Activated T-cell treated with anti-CD3 and anti-CD28 coated beads for 24 hours (primary cell): ENCODE measurements around the gene MYADML2.
"Not testable (repeated sequence)": the region's sequence is repeated elsewhere in the genome, so short reads cannot be mapped to it uniquely, and the experiment has no call there.

Experiments used
- DNase-seq: peaks from one replicate; pipeline ENCODE4 v3.0.0-alpha.2; 2020; ENCODE audit warnings: low read depth

MYADML2 gene, protein sequence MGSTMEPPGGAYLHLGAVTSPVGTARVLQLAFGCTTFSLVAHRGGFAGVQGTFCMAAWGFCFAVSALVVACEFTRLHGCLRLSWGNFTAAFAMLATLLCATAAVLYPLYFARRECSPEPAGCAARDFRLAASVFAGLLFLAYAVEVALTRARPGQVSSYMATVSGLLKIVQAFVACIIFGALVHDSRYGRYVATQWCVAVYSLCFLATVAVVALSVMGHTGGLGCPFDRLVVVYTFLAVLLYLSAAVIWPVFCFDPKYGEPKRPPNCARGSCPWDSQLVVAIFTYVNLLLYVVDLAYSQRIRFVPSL

GRCh38 chr17:81947189-81947588, at the start of gene MYADML2:
MYADML2 (minus strand) TSS chr17:81947233; CDS start chr17:81941741, 5,492 bp downstream.
- no peak for DNase-seq

DNA sequence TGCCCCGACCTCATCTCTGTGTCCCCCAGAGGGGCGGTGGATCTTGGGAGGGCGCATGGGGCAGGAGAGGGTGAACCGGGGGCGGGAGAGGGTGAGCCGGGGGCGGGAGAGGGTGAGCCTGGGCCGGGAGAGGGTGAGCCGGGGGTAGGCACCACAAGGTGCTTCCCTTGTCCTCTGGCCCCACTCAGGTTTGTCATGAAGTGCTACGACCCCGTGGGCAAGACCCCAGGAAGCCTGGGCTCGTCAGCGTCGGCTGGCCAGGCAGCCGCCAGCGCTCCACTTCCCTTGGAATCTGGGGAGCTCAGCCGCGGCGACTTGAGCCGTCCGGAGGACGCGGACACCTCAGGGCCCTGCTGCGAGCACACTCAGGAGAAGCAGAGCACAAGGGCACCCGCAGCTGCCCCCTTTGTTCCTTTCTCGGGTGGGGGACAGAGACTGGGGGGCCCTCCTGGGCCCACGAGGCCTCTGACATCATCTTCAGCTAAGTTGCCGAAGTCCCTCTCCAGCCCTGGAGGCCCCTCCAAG, 49.3 kb upstream of the MYADML2 start:
- no peak for DNase-seq

DNA sequence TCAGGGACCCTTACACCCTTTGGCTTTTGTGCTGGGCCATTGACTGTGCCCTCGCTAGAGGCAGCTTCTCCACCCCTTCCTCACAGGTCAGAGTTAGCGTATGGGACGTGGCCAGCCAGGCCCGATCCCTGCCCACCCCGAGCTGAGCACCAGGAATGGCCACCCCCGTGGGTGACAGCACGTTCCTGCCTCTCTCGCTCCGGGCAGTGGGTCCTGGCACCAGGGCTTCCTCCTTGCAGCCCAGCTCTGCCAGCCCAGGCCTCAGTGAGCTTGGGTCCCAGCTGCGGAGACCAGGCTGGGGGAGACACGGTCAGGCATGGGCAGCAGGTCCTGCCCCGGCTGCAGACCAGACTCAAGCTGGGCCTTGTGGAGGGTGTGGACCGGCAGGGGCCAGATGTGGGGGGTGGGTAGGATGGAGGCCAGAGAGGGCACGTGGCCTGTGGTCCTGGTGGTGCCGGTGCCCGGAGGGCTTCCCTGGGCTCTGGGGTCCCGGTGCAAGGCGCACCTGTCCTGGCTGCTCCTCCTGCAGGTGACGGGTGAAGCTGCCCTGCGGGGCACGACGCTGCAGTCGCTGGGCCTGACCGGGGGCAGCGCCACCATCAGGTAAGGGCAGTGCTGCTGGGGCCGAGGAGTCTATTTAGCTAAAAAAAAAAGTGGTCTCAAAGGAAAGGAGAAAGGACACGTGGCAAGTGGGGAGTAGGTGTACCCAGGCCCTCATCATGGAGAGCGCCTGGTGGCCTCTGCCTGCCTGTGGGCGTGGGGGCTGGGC, 48.6 kb upstream of the MYADML2 start:
- DNase-seq, result no peak

DNA sequence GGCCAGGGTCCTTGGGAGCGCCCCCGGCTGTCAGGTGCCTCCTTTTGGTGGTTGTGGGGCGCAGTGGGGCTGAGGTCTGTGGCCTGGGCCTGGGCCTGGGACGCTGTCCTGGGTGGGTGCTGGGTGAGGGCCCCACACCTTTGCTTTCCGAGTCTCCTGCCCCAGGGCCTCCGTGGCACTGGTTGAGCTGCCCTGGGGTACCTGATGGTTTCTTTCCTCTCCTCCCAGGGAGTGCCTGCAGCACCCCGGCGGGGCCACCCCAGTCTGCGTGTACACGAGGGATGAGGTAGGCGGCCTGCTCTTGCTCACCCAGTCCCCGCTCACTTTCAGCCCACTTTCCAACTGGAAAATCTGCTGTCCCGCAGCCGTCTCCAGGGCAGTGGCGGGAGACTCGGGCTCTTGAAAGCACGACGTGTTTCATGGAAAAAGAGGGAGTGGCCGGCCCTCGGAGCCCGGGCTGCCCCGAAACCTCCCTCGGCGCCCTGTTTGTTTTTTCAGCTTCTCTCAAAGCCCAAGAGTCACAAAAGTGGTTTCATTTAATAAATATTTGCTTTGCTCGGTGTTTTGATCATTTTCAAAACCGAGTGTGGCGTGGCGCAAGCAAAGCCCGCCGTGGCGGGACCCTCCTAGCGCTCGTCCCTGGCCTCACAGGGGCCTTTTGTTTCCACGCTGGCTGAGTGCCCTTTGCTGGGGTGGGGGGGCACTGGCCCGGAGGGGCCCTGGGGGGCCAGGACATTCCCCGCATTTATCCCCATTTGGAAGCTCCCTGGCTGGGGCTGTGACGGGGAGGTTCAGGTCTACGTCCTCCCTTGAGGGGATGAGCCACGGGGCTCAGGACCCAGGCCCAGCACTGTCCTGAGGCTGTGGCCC, 47.8 kb upstream of the MYADML2 start:
- no peak for DNase-seq

DNA sequence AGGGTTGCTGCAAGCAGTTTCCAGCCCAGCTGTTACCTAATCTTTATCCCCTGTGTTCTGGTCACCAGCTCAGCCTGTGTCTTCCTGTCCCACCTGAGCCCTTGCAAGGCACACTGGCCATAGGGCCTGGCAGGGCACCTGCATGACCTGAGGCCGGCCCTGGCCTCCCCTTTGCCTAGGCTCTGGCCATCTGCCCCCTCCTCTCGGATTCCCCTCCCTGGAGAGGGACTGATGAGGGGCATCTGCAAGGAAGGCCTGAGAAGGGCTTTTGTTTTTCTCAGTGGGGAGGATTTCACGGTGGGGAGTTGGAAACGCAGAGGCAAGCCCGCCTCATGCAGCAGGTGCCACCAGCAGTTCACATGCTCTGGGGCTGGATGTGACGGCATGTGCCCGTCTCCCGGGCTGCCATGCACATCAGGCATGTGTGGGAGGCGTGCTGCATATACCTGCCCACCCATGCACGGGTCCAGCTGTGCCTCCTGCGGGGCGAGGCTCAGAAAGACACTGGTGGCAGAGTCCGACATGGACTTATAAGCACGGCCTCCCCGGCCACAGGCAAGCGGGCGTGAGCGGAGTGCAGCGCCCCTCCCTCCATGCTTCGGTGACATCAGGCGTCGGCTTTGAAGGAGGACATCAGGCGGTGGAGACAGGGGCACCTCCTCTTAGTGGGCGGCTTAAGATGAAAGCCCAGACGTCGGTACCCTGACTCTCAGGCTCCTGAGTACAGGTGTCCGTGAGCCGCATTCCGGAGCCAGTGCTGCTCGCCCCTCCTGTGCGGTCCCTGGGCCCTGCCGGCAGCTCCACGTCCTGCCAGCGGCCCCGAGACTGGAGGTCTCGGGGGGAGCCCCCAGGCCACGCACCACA, 46.9 kb upstream of the MYADML2 start:
- DNase-seq, result no peak

DNA sequence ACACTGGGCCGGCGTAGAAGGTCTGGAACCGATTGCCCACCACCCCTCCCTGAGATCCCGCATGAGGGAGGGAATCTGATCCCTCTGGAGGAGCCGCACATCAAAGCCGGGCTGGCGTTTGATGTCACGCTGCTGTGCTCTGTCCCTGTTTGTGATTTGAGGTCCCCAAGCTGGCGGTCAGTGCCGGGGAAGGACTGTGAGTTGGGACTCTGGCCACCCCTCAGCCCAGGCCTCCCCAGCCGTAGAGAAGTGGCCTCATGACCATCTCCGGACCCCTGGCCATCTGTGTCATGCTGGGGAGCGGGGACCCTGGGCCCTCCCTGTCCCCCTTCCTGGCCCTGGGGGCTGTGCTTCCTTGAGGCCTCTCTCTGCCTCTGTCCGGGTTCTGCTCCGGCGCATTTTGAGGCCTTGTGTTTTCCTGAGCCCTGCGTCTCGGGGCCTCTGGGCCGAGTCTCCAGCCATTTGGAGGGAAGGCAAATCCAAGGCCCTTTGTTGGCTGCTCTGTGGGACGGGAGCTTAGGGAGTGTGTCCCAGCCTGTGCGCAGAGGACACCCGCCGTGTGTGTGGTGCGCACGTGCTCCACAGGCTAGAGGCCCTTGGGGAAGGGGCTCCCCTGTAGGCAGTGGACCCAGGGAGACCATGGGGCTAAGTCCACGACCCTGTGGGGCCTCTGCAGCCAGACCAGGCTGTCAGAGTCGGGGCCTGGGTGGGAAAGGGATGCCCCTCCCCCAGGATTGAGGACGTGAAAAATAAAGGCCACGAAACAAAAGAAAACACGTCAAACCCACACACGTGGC, 45.5 kb upstream of the MYADML2 start:
- DNase-seq, result no peak

- no peak for DNase-seq
Observed at GRCh38 chr17:81991684-81992305, 44.8 kb upstream of the MYADML2 start.

- no peak for DNase-seq
Observed at GRCh38 chr17:81990836-81991683, 44.0 kb upstream of the MYADML2 start.

DNA sequence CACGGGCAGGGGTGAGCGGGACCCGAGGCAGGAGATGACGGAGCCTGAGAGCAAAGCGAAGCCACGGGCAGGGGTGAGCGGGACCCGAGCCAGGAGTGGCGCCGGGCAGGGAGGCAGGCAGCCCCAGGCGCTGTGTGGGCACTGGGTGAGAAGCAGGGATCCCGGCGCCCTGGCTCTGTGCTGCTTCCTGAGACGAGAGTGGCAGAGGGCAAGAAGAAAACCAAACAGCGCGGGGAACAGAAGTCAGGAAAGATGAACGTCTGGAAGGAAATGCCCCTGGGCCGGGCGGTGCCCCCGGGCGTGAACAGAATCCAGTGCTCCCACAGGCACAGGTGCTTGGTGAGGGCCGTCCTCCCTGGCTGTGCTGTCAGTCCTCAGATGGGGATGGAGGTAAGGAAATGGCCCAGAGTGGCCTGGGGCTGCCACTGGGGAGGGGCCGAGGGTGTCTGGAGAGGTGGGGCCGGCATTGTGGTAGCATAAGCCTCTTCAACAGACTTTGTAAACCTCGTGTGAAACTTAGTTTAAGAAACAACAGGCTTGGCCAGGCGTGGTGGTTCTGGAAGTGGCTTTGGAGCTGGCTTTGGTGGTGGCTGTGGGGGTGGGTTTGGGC, 40.2 kb upstream of the MYADML2 start:
- DNase-seq, result no peak

DNA sequence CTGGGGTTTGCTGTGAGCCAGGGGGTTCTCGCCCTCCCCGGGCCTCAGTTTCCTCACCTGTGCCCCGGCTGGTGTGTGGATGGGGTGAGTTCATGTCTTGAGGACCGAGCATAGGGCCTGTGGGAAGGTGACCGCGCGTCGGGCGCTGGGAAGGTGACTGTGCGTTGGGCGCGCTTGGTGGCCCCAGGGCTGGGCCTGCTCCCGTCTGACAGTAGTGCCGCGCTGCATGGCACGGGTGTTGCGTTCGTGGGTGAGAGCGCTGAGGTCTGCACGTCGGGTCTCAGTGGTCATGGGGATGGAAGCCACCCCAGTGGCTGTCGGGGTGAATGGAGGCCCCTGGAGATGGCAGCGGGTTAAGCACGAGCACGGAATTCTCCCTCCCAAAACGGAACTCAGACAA, 39.6 kb upstream of the MYADML2 start:
- DNase-seq, result no peak

GRCh38 chr17:81984773-81985410, 37.9 kb upstream of the MYADML2 start:
- no peak for DNase-seq

DNA sequence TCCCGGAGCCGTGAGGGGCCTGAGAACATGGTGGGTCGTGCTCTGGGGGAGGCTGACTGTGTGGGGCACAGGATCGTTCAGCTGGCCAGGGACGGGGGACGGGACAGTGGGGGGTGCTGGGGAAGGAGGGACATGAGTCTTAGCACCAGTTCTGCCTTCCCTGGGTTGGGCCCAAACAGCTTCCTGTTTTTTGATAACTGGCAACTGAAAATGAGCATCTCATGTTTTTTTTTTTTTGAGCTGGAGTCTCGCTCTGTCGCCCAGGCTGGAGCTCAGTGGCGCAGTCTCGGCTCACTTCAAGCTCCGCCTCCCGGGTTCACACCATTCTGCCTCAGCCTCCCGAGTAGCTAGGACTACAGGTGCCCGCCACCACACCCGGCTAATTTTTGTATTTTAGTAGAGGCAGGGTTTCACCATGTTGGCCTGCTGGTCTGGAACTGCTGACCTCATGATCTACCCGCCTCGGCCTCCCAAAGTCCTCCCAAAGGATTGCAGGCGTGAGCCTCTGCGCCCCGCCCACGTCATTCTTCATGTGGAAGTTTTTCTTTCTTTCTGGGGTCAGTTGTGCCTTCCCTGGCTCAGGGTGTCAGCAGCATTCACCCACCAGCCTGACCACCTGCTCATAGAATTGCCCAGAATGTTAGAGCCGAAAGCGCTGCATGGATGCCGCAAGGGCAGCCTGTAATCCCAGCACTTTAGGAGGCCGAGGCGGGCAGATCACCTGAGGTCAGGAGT, 36.8 kb upstream of the MYADML2 start:
- DNase-seq, result no peak

- no peak for DNase-seq
Observed at GRCh38 chr17:81983011-81983638, 36.1 kb upstream of the MYADML2 start.

DNA sequence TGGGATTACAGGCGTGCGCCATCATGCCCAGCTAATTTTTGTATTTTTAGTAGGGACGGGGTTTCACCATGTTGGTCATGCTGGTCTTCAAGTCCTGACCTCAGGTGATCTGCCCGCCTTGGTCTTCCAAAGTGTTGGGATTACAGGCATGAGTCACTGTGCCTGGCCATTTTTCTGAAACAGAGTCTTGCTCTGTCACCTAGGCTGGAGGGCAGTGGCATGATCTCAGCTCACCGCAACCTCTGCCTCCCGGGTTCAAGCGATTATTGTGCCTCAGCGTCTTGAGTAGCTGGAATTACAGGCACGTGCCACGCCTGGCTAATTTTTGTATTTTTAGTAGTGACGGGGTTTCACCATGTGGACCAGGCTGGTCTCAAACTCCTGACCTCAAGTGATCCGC, 34.5 kb upstream of the MYADML2 start:
- not testable (repeated sequence) for DNase-seq

- no peak for DNase-seq
Observed at GRCh38 chr17:81980707-81981343, 33.8 kb upstream of the MYADML2 start.

- no peak for DNase-seq
Observed at GRCh38 chr17:81980122-81980521, 33.1 kb upstream of the MYADML2 start.
